GM15510 (cell line): Measurements from ENCODE around the gene PDCL3.
A peak's percentile ranks its signal among the peaks of the same experiment; 100 is the strongest.

Source experiments
- POLR2A ChIP-seq: IDR thresholded peaks from 3 replicates; pipeline ENCODE4 v1.6.1; 2011; ENCODE audit warnings: borderline replicate concordance; ENCODE audit not compliant: insufficient read length; ENCODE audit errors: extremely low read depth

Gene PDCL3

GRCh38 chr2:100562613-100563406, at the start of gene PDCL3:
PDCL3 (plus strand) TSS chr2:100562993; CDS start chr2:100563068, 75 bp downstream.
- peak; percentile 74 for TF ChIP-seq POLR2A

DNA sequence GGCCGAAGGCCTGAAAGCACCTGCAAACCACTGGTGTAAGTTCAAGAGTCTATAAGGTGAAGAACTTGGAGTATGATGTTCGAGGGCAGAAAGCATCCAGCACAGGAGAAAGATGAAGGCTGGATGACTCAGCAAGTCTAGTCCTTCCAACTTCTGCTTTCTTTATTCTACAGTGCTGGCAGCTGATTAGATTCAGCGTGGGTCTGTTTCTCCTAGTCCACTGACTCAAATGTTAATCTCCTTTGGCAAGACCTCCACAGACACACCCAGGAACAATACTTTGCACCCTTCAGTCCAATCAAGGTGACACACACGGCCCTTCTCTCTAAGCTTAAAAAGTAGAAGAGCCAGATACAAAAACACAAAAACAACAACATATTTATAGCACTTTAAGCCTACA, 49.1 kb upstream of the PDCL3 start:
- TF ChIP-seq POLR2A, result no peak

DNA sequence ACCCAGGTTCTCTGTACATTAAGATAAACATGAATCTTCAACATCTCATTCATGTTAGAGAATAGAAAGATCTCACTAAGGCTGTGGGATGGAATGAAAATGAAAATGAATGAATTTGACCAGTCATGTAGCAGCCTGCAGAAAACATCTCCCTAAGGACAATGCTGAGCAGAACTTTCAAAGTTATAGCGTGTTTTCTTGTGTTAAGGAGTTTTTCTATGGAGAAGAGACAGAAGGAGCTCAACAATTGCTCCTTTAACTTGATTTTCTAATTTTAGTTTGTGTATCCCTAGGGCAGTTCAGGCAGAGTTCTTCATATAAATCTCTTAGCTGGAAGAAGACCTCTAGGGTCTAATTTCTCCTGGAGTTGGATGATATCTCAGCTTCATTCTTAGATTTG, 45.2 kb upstream of the PDCL3 start:
- TF ChIP-seq POLR2A, result no peak

GRCh38 chr2:100518801-100519200, 44.0 kb upstream of the PDCL3 start:
- TF ChIP-seq POLR2A, result no peak

GRCh38 chr2:100520224-100520623, 42.6 kb upstream of the PDCL3 start:
- no peak for TF ChIP-seq POLR2A

DNA sequence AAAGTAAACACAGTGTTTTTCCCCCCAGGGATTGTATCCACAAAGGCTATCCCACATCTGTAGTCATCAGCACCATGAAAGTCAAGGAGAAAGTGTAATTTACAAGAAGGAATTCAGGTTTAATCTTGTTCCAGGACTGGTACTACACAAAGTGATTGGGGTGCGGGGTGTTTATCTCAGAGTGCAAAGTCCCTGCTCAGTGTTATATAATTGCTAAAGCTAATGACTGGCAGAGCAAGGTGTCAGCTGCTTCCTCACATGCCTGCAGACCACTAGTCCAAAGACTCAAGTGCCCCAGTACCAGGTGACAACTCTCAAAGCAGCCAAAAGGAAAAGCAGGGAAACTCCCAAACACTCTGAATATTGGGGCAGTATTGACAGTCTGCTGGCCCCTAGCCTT, 40.4 kb upstream of the PDCL3 start:
- TF ChIP-seq POLR2A, result no peak

GRCh38 chr2:100524331-100524730, 38.5 kb upstream of the PDCL3 start:
- TF ChIP-seq POLR2A, result no peak

- no peak for TF ChIP-seq POLR2A
Observed at GRCh38 chr2:100526868-100527267, 35.9 kb upstream of the PDCL3 start.

- no peak for TF ChIP-seq POLR2A
Observed at GRCh38 chr2:100527440-100528015, 35.3 kb upstream of the PDCL3 start.

DNA sequence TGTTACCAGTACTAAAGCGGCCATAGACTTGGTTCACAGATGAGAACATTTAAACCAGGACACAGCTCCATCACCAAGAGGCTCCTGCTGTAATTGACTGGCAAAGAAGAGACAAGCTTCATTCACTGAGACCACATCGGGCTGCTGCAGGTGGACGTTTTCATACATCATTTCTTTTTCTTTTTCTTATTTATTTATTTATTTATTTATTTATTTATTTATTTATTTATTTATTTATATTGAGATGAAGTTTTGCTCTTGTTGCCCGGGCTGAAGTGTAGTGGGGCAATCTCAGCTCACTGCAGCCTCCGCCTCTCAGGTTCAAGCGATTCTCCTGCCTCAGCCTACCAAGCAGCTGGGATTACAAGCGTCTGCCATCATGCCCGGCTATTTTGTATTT, 33.6 kb upstream of the PDCL3 start:
- TF ChIP-seq POLR2A, result no peak

- TF ChIP-seq POLR2A, result no peak
Observed at GRCh38 chr2:100529900-100530299, 32.9 kb upstream of the PDCL3 start.

- no peak for TF ChIP-seq POLR2A
Observed at GRCh38 chr2:100535855-100536254, 26.9 kb upstream of the PDCL3 start.

- no peak for TF ChIP-seq POLR2A
Observed at GRCh38 chr2:100537918-100538317, 24.9 kb upstream of the PDCL3 start.

- no peak for TF ChIP-seq POLR2A
Observed at GRCh38 chr2:100539221-100539620, 23.6 kb upstream of the PDCL3 start.

GRCh38 chr2:100541404-100541803, 21.4 kb upstream of the PDCL3 start:
- no peak for TF ChIP-seq POLR2A

- no peak for TF ChIP-seq POLR2A
Observed at GRCh38 chr2:100542418-100542817, 20.4 kb upstream of the PDCL3 start.
